Measurements from ENCODE around the gene MATN4. TPM values are rescaled to one million over a fixed set of nuclear protein-coding genes. Genes with fewer than 3 reads are reported as not detected.

Gene MATN4
- total RNA-seq, 4 donors from 2014 or later = not detected

DNA sequence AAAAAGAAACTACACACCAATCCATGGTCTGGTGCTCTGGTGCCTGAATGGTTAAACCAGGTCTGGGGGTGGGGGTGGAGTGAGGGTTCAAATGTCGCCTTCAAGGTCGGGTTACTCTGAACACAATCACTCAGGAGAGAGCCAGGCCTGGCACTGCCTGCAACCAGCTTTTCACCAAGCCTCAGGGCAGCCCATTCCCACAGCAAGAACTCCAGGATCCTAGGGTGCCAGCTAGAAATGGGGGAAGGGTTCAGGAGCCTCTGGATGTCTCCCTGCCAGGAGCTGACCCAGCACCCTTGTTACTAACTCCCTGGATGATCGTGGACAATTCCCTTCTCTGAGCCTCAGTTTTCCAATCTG lies 33.5 kb upstream of the MATN4 start:
- no peaks in the 10 kb centered on the region for H3K9me3 ChIP-seq
- H3K27ac ChIP-seq = peak overlapping the region in 3 of 4 donors; percentile 82 to 96 (median 92)
- H3K4me3 ChIP-seq = peak overlapping the region in 2 of 4 donors; percentile 73 to 90
- TF ChIP-seq, protein P1, sequence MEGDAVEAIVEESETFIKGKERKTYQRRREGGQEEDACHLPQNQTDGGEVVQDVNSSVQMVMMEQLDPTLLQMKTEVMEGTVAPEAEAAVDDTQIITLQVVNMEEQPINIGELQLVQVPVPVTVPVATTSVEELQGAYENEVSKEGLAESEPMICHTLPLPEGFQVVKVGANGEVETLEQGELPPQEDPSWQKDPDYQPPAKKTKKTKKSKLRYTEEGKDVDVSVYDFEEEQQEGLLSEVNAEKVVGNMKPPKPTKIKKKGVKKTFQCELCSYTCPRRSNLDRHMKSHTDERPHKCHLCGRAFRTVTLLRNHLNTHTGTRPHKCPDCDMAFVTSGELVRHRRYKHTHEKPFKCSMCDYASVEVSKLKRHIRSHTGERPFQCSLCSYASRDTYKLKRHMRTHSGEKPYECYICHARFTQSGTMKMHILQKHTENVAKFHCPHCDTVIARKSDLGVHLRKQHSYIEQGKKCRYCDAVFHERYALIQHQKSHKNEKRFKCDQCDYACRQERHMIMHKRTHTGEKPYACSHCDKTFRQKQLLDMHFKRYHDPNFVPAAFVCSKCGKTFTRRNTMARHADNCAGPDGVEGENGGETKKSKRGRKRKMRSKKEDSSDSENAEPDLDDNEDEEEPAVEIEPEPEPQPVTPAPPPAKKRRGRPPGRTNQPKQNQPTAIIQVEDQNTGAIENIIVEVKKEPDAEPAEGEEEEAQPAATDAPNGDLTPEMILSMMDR (IDR thresholded peaks at IDR 0.05) = no peak
- no peak for TF ChIP-seq POLR2A (IDR thresholded peaks at IDR 0.05)
- H3K4me1 ChIP-seq = peaks cover 0 to 100% (median 17%) of the 10 kb centered on the region in 4 donors
- no peak for DNase-seq
- H3K27me3 ChIP-seq = no peaks in the 10 kb centered on the region
- H3K36me3 ChIP-seq = no peaks in the 10 kb centered on the region

DNA sequence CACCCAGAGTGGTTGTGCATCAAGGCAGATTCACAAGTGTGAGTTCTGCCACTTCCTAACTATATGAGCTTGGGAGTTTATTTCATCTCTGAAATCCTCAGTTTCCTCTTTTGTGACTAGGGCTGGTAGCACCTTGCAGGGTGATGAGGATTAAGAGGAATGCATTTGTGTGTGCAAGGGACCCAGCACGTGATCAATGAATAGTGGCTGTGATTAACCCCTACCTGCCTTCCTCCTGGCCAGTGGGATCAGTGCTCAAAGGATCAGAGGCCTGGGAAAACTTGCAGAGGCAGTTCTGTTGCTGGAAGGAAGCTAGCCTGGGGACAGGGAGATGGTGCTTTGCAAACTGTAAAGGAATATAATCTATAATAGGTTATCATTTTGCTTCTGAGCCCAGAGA lies 32.9 kb upstream of the MATN4 start:
- Histone ChIP-seq H3K4me1 (peaks cover 0 to 100% (median 19%) of the 10 kb centered on the region in 4 donors), H3K9me3 (no peaks in the 10 kb centered on the region), H3K4me3 (no peak overlapping the region), H3K27me3 (no peaks in the 10 kb centered on the region), H3K36me3 (no peaks in the 10 kb centered on the region), H3K27ac (peak overlapping the region in 2 of 4 donors; percentile 92 to 96)
- TF ChIP-seq, protein P1 (IDR thresholded peaks at IDR 0.05) = no peak
- TF ChIP-seq POLR2A (IDR thresholded peaks at IDR 0.05) = no peak
- no peak for DNase-seq

DNA sequence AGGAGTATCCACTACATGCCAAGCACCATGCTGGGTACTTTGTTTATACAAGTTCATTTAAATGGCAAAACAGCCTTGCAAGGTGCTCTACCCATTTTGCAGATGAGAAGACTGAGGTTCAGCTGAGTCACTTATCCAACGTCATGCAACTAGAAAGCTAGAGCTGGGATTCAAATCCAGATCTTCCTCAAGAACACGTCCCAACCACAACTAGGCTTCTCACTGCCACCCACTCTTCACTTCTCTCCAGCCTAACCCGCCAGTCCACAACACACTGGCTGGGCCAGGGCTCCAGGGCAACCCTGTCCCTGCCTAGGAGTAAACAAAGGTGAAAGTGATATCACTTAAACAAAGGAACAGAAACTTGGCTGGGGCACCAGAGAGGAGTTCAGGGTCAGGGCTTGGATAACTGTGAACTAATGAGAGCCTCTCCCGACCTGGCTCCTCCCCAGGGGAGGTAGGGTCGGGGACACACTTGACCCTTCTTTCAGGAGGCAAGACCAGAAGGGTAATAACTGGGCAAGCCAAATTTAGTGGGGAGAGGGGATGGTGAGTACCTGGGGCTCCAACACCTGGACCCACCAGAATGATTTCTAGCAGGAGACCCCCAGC lies 32.2 kb upstream of the MATN4 start:
- H3K27ac ChIP-seq = peak overlapping the region in 2 of 4 donors; percentile 92 to 96
- peaks cover 0 to 94% (median 17%) of the 10 kb centered on the region in 4 donors for H3K4me1 ChIP-seq
- no peak for DNase-seq
- H3K9me3 ChIP-seq = no peaks in the 10 kb centered on the region
- no peak overlapping the region for H3K4me3 ChIP-seq
- H3K36me3 ChIP-seq = peaks cover 0 to 5% (median 0%) of the 10 kb centered on the region in 3 donors
- H3K27me3 ChIP-seq = no peaks in the 10 kb centered on the region
- TF ChIP-seq, protein P1 (IDR thresholded peaks at IDR 0.05) = no peak
- TF ChIP-seq POLR2A (IDR thresholded peaks at IDR 0.05) = no peak

DNA sequence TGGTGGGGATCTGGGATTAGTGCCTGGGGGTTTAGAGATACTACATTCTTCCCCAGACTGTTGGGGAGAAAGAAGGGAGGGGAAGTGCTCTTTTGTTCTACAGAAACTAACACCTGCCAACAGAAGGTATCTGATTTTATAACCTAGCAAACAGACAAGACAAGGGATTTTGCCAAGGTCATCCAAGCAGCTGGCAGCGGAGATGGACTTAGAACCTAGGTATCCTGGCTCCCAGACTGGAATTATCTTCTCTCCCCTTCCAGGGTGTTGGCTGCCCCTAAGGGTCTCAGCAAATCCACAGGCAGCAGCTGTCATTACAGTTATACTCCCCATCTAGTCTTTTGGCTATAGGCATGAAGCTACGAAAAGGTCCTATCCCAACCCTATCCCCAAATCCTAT lies 31.7 kb upstream of the MATN4 start:
- H3K4me3 ChIP-seq = no peak overlapping the region
- peak in 1 of 3 donors; percentile 47 for DNase-seq
- H3K27ac ChIP-seq = peak overlapping the region in 2 of 4 donors; percentile 92 to 96
- TF ChIP-seq, protein P1 (IDR thresholded peaks at IDR 0.05) = no peak
- no peak for TF ChIP-seq POLR2A (IDR thresholded peaks at IDR 0.05)
- no peaks in the 10 kb centered on the region for H3K9me3 ChIP-seq
- H3K27me3 ChIP-seq = no peaks in the 10 kb centered on the region
- H3K4me1 ChIP-seq = peaks cover 0 to 89% (median 15%) of the 10 kb centered on the region in 4 donors
- peaks cover 0 to 11% (median 0%) of the 10 kb centered on the region in 3 donors for H3K36me3 ChIP-seq

DNA sequence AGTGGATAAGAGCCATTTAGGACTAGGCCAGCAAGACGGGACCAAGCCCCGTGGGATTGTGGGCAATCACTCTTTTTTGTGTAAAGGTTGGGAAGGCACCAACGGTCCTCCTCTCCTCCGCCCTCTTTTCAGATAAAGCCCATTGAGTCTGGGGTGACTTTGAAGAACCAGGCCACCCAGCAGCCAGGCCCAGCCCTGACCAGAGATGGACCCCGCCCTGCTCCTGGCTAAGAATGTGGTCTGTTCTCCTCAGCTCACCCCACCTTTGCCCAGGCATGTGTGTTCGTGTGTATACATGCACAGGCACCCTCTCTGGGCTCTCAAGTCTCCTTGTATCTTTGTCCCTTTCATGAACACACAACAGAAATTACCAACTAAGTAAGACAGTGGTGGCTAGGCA lies 31.0 kb upstream of the MATN4 start:
- peak in 2 of 3 donors; percentile 61 to 68 for DNase-seq
- Histone ChIP-seq H3K4me3 (no peak overlapping the region), H3K4me1 (peaks cover 0 to 82% (median 14%) of the 10 kb centered on the region in 4 donors), H3K27me3 (no peaks in the 10 kb centered on the region), H3K27ac (peak overlapping the region in 3 of 4 donors; percentile 81 to 96 (median 92)), H3K9me3 (no peaks in the 10 kb centered on the region), H3K36me3 (peaks cover 0 to 16% (median 0%) of the 10 kb centered on the region in 3 donors)
- TF ChIP-seq, protein P1 (IDR thresholded peaks at IDR 0.05) = no peak
- no peak for TF ChIP-seq POLR2A (IDR thresholded peaks at IDR 0.05)
